ENCODE data around the gene TES. TPM values are rescaled to one million over a fixed set of nuclear protein-coding genes. Genes with fewer than 3 reads are reported as not detected.

Gene TES
- total and polyA plus RNA-seq, 9 of the 15 experiments (the other 6 are each of a cell fraction or from before 2014, with no cell fraction given): 20.7 to 61.6 (median 53.8) TPM

- no peaks in the 10 kb centered on the region for H4K20me1 ChIP-seq (replicated peaks; ENCODE audit: control insufficient read depth, insufficient read depth, low read length)
- no peaks in the 10 kb centered on the region for H3K4me1 ChIP-seq (replicated peaks in 1 of 2; ENCODE audit: control insufficient read depth in 2 of 2, insufficient read depth in 2 of 2, low read length in 2 of 2)
- no peak overlapping the region for H3K27ac ChIP-seq (ENCODE audit: extremely low read depth, low read depth, low read length)
- FAIRE-seq (no peak), ATAC-seq (no peak), DNase-seq (ENCODE audit: extremely low read depth in 1 of 4, low spot score in 3 of 4) (no peak)
- CTCF ChIA-PET (ENCODE audit: low intra/inter-chr PET ratio): interaction anchor here (1.2 kb wide), 1 partner anchor 346 kb away, joined by 3 read pairs; no protein-coding TSS in a partner anchor
- no peak overlapping the region for H3K4me3 ChIP-seq
- H3K9ac ChIP-seq (ENCODE audit: insufficient read depth in 1 of 2, low read depth in 2 of 2, low read length in 2 of 2): no peak overlapping the region
- POLR2A ChIA-PET: interaction anchor here (1.1 kb wide), 1 partner anchor 9 kb away, joined by 3 read pairs; no protein-coding TSS in a partner anchor
- H3K9me1 ChIP-seq (ENCODE audit: control insufficient read depth, insufficient read depth, low read length): no peaks in the 10 kb centered on the region
- H3K4me2 ChIP-seq (ENCODE audit: insufficient read depth, low read length): no peak overlapping the region
- no peaks in the 10 kb centered on the region for H3K27me3 ChIP-seq (ENCODE audit: control insufficient read depth in 2 of 2, insufficient read depth in 2 of 2, low read length in 2 of 2)
- H3K36me3 ChIP-seq (ENCODE audit: control insufficient read depth, insufficient read depth, low read length): peaks cover 3% of the 10 kb centered on the region; the same call in 1 of the 3 replicates
- BruUV-seq (replicated peaks): no TSS peak
- H2AFZ ChIP-seq (ENCODE audit: low read depth, low read length): no peak overlapping the region
- in situ Hi-C loops (cut with MboI) (no loop called here), intact Hi-C loops (cut with micrococcal nuclease) (no loop called here)
- no peaks in the 10 kb centered on the region for H3K9me3 ChIP-seq (replicated peaks; ENCODE audit: control insufficient read depth, insufficient read depth, low read depth, low read length)
- H3K79me2 ChIP-seq (ENCODE audit: control insufficient read depth, insufficient read depth, low read length): no peaks in the 10 kb centered on the region
- TF ChIP-seq ZC3H11A (IDR thresholded peaks at IDR 0.05; ENCODE audit: low read depth, low read length) (no peak), SIX5 (IDR thresholded peaks at IDR 0.05; ENCODE audit: borderline replicate concordance in 1 of 2, insufficient read depth in 1 of 2, low read depth in 1 of 2, low read length in 2 of 2) (no peak), ATF1 (CRISPR knock-in tag; IDR thresholded peaks at IDR 0.05) (no peak), ATF1 (tag; IDR thresholded peaks at IDR 0.05) (no peak), ZNF280A (IDR thresholded peaks at IDR 0.05; ENCODE audit: low read depth, partially characterized antibody) (no peak), ZNF75A (CRISPR knock-in tag; IDR thresholded peaks at IDR 0.05) (no peak), ZNF253 (CRISPR knock-in tag; conservative IDR thresholded peaks at IDR 0.05) (no peak), MGA (IDR thresholded peaks at IDR 0.05) (no peak), RAD51 (IDR thresholded peaks at IDR 0.05; ENCODE audit: borderline replicate concordance, low read depth) (no peak), MBD2 (IDR thresholded peaks at IDR 0.05; ENCODE audit: borderline replicate concordance, low read depth) (no peak)
Measured at GRCh38 chr7:116242759-116243158, 32.4 kb downstream of the TES start.

All from K562 (cell line).